Stimulated activated CD4-positive, alpha-beta T cell treated with anti-CD3 and anti-CD28 coated beads, TNF-alpha, amount 100 ng/mL, for 48 hours (primary cell): ENCODE results near the gene HOXA7.

Experiments
- DNase-seq, 3 donors: peaks; one replicate each; pipeline ENCODE4 v3.0.0-alpha.2; 2020; ENCODE audit warnings: low read depth in 3 of 3

HOXA7 gene

DNA sequence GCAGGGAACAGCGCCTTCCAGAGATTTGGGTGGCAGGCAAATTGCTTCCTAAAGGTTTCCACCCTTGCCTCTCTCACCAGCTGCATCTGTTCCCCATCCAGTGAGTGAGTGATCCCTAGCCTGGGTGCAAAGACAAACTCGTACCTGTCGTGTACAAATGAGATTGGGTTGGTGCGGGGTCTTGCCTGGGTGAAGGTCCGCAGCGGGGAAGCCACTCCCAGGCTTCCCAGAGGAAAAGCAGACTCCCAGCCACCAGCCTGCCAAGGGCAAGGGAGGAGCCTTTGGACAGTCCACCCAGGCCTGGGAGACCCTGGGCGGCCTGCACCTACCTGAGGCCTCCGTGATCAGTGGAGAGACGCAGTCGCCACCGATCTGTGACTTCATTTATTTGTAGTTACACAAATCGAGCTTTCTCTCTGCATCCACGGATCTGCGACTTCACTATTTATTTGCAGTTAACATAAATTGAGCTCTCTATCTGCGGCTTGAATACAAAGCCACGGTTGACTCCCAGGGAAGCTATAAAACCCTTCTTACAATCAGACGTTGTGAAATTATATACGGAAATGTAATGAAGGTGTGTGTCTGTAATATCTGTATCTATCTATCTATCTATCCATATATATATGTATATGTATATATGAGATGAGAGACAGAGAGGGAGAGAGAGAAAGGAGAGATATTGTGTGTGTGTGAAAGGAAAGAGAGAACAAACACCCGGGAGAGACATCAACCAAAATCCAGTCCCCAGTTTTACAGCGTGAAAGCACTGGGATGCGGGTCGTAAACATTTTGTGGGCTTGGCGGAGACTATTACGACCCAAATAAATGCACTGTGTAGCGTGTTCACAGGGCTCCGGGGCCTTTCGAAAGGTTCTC lies 3.0 kb upstream of the HOXA7 start:
- DNase-seq, result no peak

DNA sequence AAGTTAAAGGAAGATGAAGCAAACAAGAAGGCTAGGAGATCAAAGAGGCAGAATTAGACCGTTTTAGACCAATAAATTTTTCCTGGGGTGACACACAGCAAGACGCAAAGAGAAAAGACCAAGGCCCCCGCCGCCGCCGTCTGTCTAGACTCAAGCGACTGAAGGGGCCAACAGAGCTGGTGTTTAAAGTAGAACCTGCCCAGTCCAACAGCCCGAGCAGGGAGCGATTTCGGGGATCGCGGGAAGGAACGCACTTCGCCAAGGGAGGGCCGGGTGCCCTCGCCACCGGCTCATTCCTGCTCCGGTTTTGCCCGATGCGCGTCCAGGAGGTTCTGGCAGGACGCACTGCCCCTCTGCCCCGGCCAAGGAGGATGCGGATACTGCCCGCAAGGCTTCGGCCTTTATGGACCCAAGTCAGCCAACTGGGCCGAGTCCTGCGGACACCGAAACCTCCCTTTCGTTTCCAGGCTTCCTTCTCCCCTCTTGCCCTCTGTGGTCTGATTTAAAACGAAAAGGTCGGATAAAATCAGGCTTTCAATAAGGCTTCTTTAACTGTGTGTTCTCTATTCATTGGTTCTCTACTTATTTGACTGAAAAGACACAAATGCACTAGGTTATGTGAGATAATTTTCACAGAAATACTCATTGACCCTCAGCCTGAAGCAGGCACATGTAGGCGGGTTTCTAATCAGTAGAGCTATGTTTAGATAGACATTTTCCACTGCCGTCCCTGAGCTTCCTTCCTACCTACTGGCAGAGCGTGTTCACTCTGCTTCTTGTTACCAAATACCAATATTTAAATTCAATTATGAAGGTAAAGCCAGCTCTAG lies 2.2 kb upstream of the HOXA7 start:
- DNase-seq, result no peak

DNA sequence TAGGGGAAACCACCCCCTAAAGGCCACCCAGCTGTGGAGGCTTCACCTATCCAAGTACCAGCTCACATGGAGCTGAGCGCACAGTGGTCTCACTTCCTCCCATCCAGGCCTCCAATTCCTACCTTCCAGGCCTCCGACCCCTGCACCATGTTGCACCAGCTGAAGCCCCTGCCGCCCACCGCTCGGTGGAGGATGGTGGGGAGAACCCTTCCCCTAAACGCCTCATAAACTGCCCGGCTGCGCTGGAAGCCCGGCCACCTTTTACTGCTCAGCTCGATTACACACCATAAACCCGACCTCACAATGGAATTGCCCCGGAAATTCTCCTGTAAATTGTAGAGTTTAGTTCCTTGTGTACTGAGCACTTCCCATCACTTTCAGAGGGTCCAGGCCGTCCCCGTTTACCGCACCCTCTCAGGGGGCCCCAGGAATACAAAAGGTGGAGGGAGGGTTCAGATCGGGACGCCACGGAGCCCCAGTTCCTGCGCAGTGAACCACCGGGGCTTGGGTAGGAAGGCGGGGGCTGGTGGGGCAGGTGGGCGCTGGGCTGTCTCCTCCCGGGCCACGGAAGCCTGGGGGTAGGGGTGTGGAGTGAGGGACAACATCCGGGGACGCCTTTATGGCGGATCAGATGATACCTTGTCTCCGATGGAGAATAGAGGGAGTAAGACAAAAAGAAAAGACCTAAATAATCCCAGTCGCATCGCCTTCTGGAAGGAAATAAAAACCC lies 1.4 kb upstream of the HOXA7 start:
- DNase-seq, result no peak

DNA sequence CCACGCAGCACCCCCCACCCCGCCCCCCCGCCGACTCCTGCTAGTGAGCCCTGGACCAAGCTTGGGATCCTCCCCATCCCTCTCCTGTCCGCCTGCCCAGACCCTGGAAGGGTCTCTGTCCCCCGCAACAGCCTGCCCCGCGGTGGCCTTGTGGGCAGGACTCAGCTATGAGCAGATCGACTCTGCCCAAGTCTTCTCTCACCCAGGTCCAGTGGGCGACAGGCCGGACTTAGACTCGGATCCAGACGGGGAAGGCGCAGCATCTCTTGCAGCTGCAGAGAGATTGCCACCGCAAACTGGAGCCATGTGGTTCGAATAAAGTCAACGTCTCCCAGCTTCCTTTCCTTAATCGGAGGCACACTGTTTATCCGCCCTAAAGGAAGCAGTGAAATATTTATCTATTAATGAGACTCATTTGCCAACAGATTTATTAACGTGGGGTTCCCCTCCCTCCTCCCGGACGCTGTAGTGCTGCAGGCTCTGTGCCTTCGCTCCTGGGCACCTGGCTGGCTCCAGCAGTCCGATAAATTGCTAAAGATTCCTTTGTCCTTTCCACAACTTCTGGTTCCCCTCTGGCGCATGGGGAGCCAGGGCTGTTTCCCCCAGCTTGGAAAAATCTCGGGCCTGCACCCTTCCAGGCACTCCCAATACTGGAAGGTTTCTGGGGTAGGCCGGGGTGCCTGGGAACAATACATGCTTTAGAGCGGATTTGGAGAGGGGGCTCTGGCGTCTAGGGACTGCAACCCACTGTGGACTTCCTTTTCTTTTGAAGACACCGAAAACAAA lies 634 bp upstream of the HOXA7 start:
- DNase-seq, result no peak

DNA sequence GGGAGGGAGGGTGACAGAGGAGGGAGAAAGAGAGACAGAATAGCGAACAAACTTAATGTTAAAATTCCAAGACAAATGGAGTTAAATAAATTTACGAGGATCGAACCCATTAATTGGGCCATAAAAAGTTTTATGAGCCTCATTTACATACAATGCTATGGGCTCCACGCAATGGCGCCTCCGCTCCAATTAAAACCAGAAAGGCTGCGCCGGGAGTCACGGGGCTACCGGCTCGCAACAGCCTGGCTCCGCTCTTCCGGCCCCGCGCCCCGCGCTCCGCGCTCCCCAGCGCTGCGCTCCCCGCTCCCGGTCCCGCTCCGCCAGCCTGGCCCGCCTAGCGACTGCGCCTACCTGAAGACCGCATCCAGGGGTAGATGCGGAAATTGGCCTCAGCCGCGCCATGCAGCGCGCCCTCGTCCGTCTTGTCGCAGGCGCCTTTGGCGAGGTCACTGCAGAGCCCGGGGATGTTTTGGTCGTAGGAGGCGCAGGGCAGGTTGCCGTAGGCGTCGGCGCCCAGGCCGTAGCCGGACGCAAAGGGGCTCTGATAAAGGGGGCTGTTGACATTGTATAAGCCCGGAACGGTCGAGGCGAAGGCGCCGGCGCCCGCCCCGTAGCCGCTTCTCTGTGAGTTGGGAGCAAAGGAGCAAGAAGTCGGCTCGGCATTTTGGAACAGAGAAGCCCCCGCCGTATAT lies 513 bp downstream of the HOXA7 start:
- no peak for DNase-seq

DNA sequence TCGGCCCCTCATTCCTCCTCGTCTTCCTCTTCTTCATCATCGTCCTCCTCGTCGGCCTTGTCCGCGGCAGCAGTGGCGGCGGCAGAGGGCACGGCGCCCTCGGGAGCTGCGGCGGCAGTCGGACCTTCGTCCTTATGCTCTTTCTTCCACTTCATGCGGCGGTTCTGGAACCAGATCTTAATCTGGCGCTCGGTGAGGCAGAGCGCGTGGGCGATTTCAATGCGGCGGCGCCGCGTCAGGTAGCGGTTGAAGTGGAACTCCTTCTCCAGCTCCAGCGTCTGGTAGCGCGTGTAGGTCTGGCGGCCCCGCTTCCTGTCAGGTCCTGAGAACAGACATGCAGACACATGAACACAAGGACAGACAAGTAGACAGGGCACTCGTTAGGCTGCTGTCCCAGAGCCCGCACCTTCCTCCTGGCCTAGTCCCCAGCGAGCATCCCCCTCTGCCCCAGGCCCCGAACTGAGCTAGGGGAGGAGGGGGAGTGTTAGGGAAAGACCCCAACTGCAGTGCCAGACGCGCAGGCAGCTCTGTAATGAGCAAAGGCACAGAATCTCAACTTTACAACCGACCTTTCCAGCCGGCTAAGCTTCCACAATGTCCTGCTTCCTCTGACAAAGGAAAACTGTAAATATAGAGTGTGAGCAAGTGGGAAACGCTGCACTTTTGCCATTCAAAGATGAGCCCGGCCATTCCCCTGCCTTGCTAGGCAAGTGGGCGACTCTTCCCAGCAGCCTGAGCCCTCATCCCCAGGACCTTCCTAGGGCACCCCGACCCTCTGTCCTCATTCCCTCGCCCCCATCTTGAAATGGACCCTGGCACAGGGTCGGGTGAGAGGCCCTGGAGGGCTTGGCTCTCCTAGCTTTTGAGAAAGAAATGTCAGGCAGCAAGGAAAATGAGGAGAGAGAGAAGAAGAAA lies 1.3 kb downstream of the HOXA7 start:
- DNase-seq, result no peak

DNA sequence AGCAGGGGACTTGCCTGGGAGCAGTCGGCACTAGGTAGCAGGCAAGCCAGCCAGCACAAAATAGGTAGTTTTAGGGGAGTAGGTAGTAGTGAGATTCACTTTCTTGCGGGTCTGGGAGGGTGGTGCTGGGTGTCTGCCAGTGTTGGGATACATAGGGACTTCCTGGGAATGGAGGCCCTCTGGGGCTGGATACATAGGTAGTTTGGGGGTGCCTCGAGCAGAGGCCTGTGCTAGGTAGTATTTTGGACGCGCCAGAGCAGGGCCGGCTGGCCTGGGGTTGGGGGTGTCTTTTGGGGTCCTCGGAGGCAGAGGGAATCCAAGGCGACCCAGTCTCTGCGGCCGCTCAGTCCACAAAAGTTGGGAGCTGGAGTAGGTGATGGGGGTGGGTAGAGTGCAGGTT lies 2.1 kb downstream of the HOXA7 start:
- no peak for DNase-seq

DNA sequence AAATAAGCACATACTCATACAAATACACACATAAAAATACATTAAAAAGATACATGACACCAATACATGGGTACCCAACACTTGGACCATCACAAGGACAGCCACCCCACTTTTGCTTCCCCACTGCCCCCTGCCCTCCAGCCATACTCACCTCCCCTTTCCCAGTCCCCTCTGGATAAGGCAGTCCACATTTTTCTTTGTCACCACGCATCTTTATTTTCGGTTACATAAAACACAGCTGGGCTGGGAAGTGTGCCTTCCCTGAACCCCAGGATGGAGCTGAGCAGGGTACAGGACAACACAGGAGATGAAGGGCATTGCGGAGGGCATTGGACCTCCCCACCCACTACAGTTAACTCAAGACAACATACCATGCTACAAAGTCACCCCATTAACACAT lies 2.9 kb downstream of the HOXA7 start:
- no peak for DNase-seq

DNA sequence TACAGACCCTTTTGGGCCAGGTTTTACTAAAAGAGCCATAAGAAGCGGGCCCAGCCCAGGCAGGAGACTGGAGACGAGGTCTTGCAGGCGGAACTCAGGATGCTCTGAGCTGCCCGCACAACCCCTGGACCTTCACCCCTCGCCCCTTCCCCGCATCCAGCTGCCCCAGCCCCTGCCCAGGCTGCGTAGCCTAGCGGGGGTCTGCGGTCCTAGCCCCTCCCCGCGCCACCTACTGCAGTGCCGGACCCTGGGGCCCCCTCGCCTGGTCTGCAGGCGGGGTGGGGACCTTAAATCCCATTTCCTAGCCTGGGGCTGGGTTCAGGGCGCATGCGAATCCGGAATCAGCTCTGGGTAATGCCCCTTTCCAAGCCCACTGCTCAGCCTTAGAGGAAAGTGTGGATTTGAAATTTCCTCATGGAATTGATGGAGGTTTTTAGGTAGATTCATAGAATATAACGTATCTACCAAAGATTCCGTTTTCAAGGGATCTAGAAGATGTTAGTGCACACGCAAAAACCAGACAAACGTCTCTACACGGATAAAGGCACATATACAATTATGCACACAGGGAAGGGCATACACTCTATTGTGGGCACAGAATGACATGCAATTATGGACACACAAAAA lies 3.5 kb downstream of the HOXA7 start:
- no peak for DNase-seq

DNA sequence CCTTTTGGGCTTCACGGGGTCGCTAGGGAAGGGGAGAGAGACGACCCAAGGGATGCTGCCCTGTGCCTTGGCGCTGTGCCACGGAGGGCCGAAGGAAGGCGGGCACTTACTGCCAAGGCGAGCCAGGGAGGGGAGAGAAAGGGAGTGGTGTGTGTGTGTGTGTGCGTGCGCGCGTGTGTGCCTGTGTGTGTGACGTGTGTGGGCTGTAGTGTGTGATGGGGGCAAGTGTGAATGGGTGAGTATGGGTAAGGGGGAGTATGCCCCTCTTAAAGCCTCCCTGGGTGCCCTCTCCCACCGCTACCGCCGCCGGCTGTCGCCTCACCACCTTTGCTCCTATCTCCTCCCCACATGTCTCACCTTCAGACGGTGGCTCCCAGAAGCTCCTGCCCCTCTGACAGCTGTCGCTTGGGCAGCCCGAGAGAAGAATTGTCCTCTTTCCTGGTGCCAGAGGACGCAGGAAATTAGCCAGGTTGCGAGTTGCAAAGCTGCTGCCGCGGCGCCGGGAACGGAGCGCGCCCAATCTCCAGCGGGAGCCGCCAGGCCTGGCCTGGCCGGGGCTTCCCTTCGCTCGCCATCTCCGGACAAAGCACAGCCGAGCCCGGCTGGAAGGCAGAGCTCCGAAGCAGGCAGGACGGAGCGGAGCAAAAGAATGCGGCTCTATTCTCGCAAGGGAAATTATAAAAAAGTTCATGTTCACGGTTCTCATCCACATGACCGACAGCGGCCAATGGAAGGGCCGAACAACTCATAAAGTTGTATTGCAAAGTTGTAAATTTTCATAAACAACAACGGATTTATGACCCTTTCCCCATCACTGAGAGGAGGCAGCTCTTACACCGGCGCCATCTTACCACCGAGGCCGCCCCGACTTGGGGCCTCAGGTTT lies 4.3 kb downstream of the HOXA7 start, which contains the start of gene HOXA3:
TSS of gene HOXA3 (minus strand) at position 653 of the 885 bp plus-strand sequence. CDS start 41,943 bp downstream, outside the sequence.
- DNase-seq, result no peak

DNA sequence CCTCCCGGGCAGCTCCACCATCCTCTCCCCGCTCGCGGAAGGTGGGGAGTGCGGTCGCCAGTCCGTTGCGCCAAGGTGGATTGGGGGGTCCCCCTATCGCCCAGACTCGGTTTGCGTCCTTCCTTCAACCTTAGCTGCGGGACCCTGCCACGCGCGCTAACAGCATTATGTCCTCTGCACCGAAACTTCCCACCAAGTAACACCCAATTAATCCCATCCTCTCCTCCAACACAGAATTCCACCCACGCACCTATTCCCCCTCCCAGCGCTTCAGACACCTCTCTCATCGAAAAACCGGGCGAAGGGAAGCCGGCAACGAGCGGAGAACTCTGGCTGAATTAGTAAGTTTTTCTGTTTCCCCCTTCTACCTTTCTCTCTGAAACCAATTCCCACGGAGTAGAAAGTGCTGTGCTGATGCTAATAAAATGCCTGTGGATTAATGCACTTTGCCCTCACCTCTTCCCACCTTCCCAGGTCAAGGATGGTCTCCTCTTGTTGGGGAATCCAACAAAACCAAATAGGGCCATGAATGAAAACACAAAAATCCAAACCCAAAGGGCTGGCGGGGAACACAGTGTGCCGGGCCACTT lies 5.0 kb downstream of the HOXA7 start:
- DNase-seq, result no peak

DNA sequence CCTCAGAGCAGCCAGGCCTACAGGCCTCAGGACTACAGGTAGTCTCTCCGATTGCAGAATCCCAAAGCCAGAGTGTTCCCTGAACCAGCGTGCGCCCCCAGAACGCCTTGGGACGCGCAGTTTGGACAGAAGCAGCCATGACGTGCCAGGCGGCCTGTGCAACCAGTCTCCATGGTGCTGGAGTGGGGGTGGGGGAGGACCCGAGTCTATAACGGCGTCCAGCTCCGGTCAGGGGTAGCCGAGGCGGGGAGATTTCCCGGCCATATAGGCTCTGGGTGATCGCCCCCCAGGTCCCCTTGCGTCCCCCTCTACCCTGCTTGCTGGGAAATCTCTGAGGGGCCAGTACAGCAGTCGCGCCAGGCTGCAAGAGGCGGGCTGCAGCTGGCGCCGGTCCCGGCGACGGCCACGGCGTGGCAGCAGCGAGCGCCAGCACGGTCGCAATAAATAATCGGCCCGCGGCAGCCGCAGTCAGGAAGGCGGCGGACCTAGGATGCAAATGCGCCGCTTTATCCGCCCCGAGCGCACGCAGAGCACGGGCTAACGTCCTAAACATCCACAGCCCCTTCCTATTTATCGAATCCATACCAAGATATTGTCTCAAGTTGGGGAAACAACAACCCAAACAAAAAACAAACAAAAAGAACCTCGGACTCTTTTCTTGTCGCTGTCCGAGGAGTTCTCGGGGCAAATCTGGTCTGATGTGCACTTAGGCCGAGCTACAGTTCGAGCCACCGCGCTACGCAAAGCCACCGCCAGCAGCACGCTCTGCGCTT lies 5.7 kb downstream of the HOXA7 start:
- peak; percentile 38 to 52 (median 43) for DNase-seq

DNA sequence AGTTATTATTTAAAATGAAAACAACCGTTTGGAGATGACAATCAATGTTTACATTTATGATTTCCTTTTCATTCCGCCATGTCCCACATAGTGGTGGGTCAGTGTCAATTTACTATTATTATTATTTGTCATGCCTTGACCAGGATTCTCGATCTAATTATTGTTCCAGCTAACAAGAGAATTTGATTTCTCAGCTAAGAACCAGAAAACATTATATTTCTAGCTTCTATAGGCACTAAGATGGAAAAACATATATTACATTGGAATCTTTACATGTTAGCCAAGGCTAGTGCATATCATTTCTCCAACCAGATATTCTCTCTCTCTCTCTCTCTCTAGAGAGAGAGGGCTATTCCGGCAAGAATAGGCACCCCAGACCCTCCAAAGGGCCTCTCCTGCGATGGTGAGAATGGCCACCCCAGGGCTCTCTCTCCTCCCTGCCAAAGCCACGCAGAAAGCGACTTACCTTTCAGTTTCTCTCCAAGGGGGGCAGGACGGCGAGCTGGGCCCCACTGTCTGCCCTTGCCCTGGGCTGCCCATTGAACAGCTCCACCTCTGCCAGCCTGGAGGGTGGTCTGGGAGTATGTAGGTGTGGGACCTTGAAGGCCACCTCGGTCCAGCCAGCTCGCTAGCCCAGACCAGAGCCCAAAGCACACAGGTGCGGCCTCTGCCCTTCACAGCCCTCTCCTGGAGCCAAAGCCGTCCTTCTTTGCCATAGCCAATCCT lies 6.5 kb downstream of the HOXA7 start:
- DNase-seq, result no peak

DNA sequence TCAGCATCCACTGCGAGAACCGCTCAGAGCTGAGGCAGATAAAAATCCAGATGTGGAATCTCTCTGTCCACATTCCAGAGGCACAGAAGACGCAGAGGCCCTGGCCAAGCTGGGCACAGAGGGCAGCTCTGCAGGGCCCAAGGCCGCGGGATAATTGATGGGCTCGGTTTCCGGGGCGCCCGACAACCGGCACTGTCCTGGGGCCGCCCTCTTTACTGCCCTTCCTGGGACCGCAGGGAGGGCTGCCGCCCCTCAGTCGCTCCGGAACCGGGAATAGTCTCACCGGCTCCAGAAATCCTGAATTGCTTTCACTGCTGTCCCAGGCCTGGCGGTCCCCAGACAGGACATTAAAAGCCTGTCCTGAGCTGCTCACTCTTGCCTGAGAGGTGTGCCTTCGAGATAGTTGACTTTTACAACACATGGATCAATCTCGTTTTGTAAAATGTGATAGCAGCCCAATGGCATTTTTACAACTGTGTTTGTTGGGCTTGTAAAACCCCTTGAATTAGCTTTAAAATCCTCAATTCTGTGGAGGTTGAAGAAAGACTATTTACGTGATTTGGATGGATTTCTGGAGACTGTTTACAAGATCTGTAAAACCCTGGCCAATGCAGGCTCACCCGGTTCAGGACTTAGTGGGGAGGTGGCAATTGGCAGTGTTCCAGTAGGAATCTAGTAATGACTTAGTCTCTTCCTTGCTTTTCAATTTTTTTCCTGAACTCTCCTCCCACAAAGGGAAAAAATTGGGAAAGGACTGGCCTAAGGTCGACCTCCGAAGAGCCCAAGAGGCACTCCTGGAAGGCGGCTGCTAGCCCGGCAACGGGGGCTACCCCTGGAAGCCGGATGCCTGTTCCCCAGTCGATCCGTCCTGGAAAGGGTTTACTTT lies 7.5 kb downstream of the HOXA7 start:
- DNase-seq, result no peak

DNA sequence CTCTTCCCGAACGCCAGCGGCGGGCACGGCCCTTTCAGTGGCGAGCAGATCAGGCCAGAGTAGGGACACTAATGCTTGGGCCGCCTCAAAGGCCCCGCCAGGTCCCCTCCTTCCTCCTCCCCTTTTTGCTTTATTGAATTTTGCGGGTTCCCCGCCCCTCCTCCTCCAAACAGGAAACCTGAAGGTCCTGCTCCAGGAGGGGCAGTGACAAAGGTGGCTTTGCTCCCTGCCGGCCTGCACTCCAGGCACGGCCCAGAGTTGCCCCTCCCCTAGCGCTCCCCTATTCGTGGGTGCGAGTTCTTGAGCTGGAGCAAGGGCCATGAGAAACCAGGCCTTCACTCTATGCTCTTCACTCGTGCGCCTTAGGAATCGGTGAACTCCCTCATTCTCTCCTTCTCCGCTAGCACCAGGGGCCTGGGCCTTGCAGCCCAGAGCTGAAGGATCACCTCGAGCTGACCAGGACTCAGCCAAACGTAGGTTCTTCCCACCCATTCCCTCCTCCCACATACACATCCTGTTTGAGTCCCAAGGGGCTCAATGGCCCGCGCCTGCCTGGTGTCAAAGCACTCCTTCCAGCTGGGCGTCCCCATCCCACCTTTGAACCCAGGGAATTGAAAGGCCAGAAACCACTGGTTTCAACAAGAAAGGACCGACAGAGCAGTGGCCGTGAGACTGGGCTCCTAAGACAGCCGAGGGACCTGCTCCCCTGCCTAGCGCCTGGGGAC lies 8.3 kb downstream of the HOXA7 start:
- no peak for DNase-seq
